ENCODE results near the gene USP24. TPM values are rescaled to one million over a fixed set of nuclear protein-coding genes. Genes with fewer than 3 reads are reported as not detected.

The USP24 gene
- total and polyA plus RNA-seq, 3 donors from 2014 or later, result 20.2 to 50.9 (median 50.3) TPM

DNA sequence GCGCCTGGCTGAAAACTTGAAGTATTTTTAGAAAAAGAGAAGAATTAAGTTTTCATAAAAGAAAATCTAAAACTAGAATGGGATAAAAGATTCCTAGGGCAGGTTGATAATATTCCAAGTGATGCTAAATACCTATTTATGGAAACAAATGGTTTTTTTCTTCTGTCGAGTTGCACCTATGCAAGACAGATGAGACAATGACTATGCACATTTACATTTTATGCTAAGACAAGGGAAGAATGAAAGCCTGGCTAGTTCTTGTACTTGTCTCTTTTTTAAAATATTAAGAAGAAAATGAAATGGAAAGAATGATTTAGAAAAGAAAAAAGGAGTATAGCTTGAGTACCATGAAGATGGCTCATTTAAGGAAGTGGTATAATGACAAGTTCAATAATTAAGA, 24.4 kb upstream of the USP24 start:
- TF ChIP-seq POLR2A (IDR thresholded peaks at IDR 0.05) (no peak), CTCF (IDR thresholded peaks at IDR 0.05) (no peak)
- no peak for DNase-seq
- no peaks in the 10 kb centered on the region for H3K36me3 ChIP-seq (ENCODE audit: low read depth, missing control alignments)
- 90 to 91% methylated on average over 2 of the region's 2 CpGs for WGBS, 2 donors
- H3K27me3 ChIP-seq, result no peaks in the 10 kb centered on the region
- H3K9me3 ChIP-seq, result no peaks in the 10 kb centered on the region
- H3K27ac ChIP-seq, result no peak overlapping the region
- intact Hi-C loops (cut with DNase I; ENCODE audit: low total_unique reads), result no loop called here
- H3K4me3 ChIP-seq, result no peak overlapping the region
- no peaks in the 10 kb centered on the region for H3K4me1 ChIP-seq

DNA sequence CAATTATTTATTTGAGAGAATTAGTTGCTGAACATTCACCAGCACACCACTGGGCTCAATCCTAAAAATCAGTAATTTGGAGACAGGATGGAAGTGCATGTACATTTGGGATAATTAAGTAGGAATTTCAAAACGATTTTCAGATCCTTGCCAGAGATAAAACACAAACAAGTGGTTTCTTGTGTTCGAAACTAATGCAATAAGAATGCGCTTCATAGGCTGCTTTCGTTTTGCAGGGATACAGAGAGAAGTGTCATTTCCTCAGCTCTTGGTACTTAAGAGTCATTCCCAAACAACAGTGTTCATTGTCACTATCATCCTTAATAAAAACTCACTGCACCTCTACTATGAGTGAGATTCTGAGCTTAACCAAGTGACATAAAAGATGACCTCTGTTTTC, 20.6 kb upstream of the USP24 start:
- TF ChIP-seq CTCF (IDR thresholded peaks at IDR 0.05) (no peak), POLR2A (IDR thresholded peaks at IDR 0.05) (no peak)
- WGBS, 2 donors, result 68 to 76% methylated on average over 4 of the region's 4 CpGs
- no peak overlapping the region for H3K27ac ChIP-seq

GRCh38 chr1:55234016-55234415, 18.9 kb upstream of the USP24 start:
- no peaks in the 10 kb centered on the region for H3K9me3 ChIP-seq
- TF ChIP-seq CTCF (IDR thresholded peaks at IDR 0.05), result no peak
- TF ChIP-seq POLR2A (IDR thresholded peaks at IDR 0.05), result no peak
- WGBS, 2 donors, result 88 to 92% methylated on average over 3 of the region's 3 CpGs
- H3K36me3 ChIP-seq (ENCODE audit: low read depth, missing control alignments), result no peaks in the 10 kb centered on the region
- H3K4me3 ChIP-seq, result no peak overlapping the region
- no peaks in the 10 kb centered on the region for H3K4me1 ChIP-seq
- H3K27me3 ChIP-seq, result no peaks in the 10 kb centered on the region
- intact Hi-C loops (cut with DNase I; ENCODE audit: low total_unique reads), result no loop called here
- no peak for DNase-seq
- H3K27ac ChIP-seq, result no peak overlapping the region

More for the DNA sequence above, 20.6 kb upstream of the USP24 start:
- no peaks in the 10 kb centered on the region for H3K36me3 ChIP-seq (ENCODE audit: low read depth, missing control alignments)
- no peaks in the 10 kb centered on the region for H3K27me3 ChIP-seq
- H3K4me1 ChIP-seq, result no peaks in the 10 kb centered on the region
- no peak overlapping the region for H3K4me3 ChIP-seq
- DNase-seq, result no peak
- no peaks in the 10 kb centered on the region for H3K9me3 ChIP-seq
- intact Hi-C loops (cut with DNase I; ENCODE audit: low total_unique reads), result no loop called here

- no peak for TF ChIP-seq POLR2A (IDR thresholded peaks at IDR 0.05)
- Histone ChIP-seq H3K4me1 (no peaks in the 10 kb centered on the region), H3K27ac (no peak overlapping the region), H3K9me3 (no peaks in the 10 kb centered on the region), H3K27me3 (no peaks in the 10 kb centered on the region), H3K36me3 (ENCODE audit: low read depth, missing control alignments) (no peaks in the 10 kb centered on the region), H3K4me3 (no peak overlapping the region)
- WGBS, 2 donors, result 74 to 84% methylated on average over 5 of the region's 5 CpGs
- intact Hi-C loops (cut with DNase I; ENCODE audit: low total_unique reads), result no loop called here
- DNase-seq, result no peak
These were observed 18.1 kb upstream of the USP24 start for GRCh38 chr1:55233145-55233777.

DNA sequence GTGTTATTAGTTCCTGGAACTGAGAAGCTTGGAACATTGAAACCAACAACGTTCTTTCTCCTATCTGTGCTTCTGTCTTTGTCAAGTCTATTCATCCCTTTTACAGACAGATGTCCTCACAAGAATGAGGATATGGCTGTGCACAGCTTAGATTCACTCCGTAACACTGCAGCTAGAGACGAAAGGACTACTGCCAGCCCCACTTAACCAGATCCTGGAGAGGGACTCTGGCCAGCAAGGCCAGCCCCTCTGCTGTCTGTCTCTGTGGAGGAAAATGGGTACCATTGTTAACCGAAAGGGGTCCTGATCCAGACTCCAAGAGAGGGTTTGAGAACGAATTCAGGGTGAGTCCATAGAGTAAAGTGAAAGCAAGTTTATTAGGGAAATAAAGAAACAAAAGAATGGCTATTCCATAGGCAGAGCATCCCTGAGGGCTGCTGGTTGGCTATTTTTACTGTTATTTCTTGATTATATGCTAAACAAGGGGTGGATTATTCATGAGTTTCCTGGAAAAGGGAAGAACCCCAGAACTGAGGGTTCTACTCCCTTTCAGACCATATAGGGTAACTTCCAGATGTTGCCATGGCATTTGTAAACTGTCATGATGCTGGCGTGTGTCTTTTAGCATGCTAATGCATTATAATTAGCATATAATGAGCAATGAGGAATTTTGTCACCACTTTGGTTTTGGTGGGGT, 17.4 kb upstream of the USP24 start:
- Histone ChIP-seq H3K27me3 (no peaks in the 10 kb centered on the region), H3K36me3 (ENCODE audit: low read depth, missing control alignments) (no peaks in the 10 kb centered on the region), H3K9me3 (no peaks in the 10 kb centered on the region), H3K27ac (no peak overlapping the region), H3K4me1 (no peaks in the 10 kb centered on the region), H3K4me3 (no peak overlapping the region)
- intact Hi-C loops (cut with DNase I; ENCODE audit: low total_unique reads), result no loop called here
- 81 to 87% methylated on average over 6 of the region's 6 CpGs for WGBS, 2 donors
- TF ChIP-seq CTCF (IDR thresholded peaks at IDR 0.05), result no peak
- TF ChIP-seq POLR2A (IDR thresholded peaks at IDR 0.05), result no peak
- no peak for DNase-seq
